ENCODE data around the gene PPP1R1A. TPM values are rescaled to one million over a fixed set of nuclear protein-coding genes. Genes with fewer than 3 reads are reported as not detected.

The PPP1R1A gene
- total and polyA plus RNA-seq, 9 of the 15 experiments (the other 6 are each of a cell fraction or from before 2014, with no cell fraction given), result not detected

DNA sequence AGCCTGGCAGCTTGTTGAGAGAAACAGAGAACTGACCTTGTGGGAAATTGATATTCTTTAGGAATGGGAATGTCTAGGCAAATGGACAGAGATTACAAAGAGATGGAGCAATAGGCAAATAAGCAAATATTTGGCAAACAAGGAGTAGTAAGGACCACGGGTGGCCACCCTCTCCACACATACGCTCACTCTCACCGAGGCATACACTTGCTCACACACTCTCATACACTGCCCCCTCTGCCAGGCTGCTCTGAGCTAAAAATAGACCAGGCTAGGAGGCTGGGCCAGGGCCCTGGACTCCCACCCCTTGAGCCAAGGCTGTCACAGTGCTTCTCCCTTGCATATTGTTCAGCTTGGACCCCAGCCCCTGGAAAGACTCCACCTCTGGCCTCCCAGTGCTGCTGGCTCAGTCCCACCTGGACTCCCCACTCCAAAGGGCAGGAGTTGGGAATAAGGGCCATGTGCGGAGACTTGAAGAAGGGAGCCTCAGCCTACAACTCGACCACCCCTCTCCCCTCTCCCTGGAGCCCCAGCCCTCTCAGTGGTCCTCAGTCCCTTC lies 1.1 kb downstream of the PPP1R1A start:
- no peaks in the 10 kb centered on the region for H3K9me1 ChIP-seq (ENCODE audit: control insufficient read depth, insufficient read depth, low read length)
- DNase-seq (ENCODE audit: extremely low read depth in 1 of 4, low spot score in 3 of 4), result no peak
- H3K9ac ChIP-seq (ENCODE audit: insufficient read depth in 1 of 2, low read depth in 2 of 2, low read length in 2 of 2), result no peak overlapping the region
- H3K4me2 ChIP-seq (ENCODE audit: insufficient read depth, low read length), result no peak overlapping the region
- no peaks in the 10 kb centered on the region for H3K79me2 ChIP-seq (ENCODE audit: control insufficient read depth, insufficient read depth, low read length)
- WGBS (ENCODE audit: insufficient coverage, low coverage, missing lambda C conversion rate), result 3% methylated on average over 5 of the region's 5 CpGs
- no peak for ATAC-seq
- TF ChIP-seq ZNF79 (CRISPR knock-in tag; IDR thresholded peaks at IDR 0.05; ENCODE audit: low read depth), result no peak
- TF ChIP-seq HNRNPUL1 (IDR thresholded peaks at IDR 0.05; ENCODE audit: low read length), result no peak
- TF ChIP-seq ZNF174 (CRISPR knock-in tag; IDR thresholded peaks at IDR 0.05), result no peak
- TF ChIP-seq, protein P1, sequence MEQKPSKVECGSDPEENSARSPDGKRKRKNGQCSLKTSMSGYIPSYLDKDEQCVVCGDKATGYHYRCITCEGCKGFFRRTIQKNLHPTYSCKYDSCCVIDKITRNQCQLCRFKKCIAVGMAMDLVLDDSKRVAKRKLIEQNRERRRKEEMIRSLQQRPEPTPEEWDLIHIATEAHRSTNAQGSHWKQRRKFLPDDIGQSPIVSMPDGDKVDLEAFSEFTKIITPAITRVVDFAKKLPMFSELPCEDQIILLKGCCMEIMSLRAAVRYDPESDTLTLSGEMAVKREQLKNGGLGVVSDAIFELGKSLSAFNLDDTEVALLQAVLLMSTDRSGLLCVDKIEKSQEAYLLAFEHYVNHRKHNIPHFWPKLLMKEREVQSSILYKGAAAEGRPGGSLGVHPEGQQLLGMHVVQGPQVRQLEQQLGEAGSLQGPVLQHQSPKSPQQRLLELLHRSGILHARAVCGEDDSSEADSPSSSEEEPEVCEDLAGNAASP (IDR thresholded peaks at IDR 0.05), result no peak
- TF ChIP-seq, protein P2, sequence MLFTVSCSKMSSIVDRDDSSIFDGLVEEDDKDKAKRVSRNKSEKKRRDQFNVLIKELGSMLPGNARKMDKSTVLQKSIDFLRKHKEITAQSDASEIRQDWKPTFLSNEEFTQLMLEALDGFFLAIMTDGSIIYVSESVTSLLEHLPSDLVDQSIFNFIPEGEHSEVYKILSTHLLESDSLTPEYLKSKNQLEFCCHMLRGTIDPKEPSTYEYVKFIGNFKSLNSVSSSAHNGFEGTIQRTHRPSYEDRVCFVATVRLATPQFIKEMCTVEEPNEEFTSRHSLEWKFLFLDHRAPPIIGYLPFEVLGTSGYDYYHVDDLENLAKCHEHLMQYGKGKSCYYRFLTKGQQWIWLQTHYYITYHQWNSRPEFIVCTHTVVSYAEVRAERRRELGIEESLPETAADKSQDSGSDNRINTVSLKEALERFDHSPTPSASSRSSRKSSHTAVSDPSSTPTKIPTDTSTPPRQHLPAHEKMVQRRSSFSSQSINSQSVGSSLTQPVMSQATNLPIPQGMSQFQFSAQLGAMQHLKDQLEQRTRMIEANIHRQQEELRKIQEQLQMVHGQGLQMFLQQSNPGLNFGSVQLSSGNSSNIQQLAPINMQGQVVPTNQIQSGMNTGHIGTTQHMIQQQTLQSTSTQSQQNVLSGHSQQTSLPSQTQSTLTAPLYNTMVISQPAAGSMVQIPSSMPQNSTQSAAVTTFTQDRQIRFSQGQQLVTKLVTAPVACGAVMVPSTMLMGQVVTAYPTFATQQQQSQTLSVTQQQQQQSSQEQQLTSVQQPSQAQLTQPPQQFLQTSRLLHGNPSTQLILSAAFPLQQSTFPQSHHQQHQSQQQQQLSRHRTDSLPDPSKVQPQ (CRISPR knock-in tag; IDR thresholded peaks at IDR 0.05; ENCODE audit: borderline replicate concordance), result no peak
- TF ChIP-seq E2F4 (CRISPR knock-in tag; IDR thresholded peaks at IDR 0.05; ENCODE audit: low read depth), result no peak
- TF ChIP-seq ZNF274 (IDR thresholded peaks at IDR 0.05; ENCODE audit: borderline replicate concordance, low read depth, low read length), result no peak
- no peak for TF ChIP-seq SAP30 (IDR thresholded peaks at IDR 0.05; ENCODE audit: borderline replicate concordance, insufficient read depth, low read depth, low read length, poor library complexity, severe bottlenecking)
- TF ChIP-seq MXD1 (CRISPR knock-in tag; IDR thresholded peaks at IDR 0.05; ENCODE audit: borderline replicate concordance, poor library complexity, severe bottlenecking), result no peak
- TF ChIP-seq KHSRP (IDR thresholded peaks at IDR 0.05), result no peak
- TF ChIP-seq ETS2 (tag; IDR thresholded peaks at IDR 0.05; ENCODE audit: borderline replicate concordance, poor library complexity, severe bottlenecking), result no peak
- no peak for TF ChIP-seq ZNF830 (CRISPR knock-in tag; IDR thresholded peaks at IDR 0.05)
- TF ChIP-seq ARID1B (IDR thresholded peaks at IDR 0.05), result no peak
- TF ChIP-seq RBM17 (IDR thresholded peaks at IDR 0.05; ENCODE audit: borderline replicate concordance, low read depth, low read length), result no peak
- no peak overlapping the region for H3K4me3 ChIP-seq
- FAIRE-seq, result no peak
- H3K27me3 ChIP-seq (ENCODE audit: control insufficient read depth in 2 of 2, insufficient read depth in 2 of 2, low read length in 2 of 2), result peaks cover 40 to 76% of the 10 kb centered on the region in 2 experiments
- no peak overlapping the region for H3K27ac ChIP-seq (ENCODE audit: extremely low read depth, low read depth, low read length)
- no peaks in the 10 kb centered on the region for H3K36me3 ChIP-seq (ENCODE audit: control insufficient read depth, insufficient read depth, low read length)
- H4K20me1 ChIP-seq (replicated peaks; ENCODE audit: control insufficient read depth, insufficient read depth, low read length), result peaks cover 12% of the 10 kb centered on the region
- CTCF ChIA-PET (ENCODE audit: low intra/inter-chr PET ratio), result no interaction called here
- intact Hi-C loops (cut with micrococcal nuclease), result no loop called here
- POLR2A ChIA-PET, result no interaction called here
- H3K4me1 ChIP-seq (replicated peaks in 1 of 2; ENCODE audit: control insufficient read depth in 2 of 2, insufficient read depth in 2 of 2, low read length in 2 of 2), result peaks cover 0 to 9% of the 10 kb centered on the region in 2 experiments; a peak in 1 of 5 replicates
- H2AFZ ChIP-seq (ENCODE audit: low read depth, low read length), result no peak overlapping the region
- in situ Hi-C loops (cut with MboI), result no loop called here
- no peaks in the 10 kb centered on the region for H3K9me3 ChIP-seq (replicated peaks; ENCODE audit: control insufficient read depth, insufficient read depth, low read depth, low read length)
- no TSS peak for BruUV-seq (replicated peaks)
